Stimulated activated CD8-positive, alpha-beta memory T cell treated with anti-CD3 and anti-CD28 coated beads, Interleukin-4, amount 100 ng/mL, for 1 hour (primary cell): ENCODE results near the gene PKDCC.

Source experiments
- DNase-seq, 2 donors: peaks; one replicate each; pipeline ENCODE4 v3.0.0-alpha.2; 2020; ENCODE audit warnings: low read depth in 2 of 2, low spot score in 1 of 2

PKDCC gene

DNA sequence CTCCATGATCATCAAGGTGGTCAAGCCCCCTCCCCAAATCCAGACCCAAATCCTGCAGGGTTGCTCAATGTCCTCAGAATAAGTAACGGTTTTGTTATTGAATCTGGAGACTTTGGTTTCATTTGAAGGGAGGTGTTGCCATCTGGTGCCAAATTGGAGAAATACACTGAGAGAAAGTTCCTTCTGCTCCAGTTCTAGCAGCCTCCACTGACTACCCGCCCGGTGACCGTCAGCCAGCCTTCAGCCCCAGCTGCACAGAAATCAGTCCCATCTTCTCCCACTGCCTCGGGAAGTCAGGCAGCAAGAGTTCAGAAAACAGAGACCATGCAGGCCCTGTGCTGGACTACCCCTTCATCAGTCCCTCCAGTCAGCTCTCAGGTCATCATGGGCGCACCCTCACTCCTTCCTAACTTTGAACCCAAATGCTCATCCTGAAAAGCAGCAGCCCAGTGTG is 38.7 kb downstream of the PKDCC start:
- DNase-seq = no peak

DNA sequence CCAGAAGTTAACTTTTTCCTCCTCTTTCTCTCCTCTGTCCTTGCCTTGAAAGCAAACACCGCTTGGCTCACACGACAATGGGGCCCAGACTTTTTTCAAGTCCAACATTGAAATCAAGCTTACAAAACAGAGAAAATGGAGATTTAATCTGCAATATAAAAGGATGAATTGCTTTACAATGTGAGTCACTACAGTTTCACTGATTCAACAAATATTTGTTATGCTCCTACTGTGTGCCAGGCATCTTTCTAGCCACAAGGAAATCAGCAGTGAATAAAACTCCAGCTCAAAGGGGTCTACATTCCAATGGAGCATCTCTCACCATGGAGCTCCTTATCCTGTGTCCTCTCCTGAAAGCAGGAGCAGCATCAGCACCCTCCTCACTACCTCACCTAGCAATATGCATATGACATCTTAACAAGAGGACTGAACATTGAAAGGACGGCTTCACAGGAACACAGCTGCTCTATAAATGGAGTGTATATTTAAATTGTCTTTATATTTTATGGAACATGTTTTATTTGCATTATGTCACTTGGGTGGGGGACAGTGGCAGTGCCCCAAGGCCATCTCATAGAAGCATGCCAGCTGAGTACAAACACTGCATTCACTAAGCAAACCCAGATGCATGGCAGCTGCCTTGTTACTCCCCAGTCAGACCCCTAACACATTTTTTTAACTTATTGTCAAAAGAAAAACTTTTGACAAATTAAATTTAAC is 39.5 kb downstream of the PKDCC start:
- no peak for DNase-seq

DNA sequence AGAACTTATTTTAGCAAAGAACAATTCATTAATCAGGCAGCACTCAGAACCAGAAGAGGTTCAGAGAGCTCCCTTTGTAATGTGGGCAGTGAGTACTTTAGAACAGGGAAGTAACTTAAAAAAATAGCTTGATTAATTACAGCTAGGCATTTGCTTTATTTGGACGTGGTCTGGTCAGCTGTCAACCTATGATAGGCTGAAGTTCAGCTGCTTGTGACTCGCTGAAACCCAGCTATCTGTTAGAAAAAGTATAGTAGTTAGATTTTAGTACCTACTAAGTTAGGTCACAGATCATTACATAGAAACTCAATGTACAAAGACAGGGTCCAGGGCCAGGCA is 40.0 kb downstream of the PKDCC start:
- no peak for DNase-seq

DNA sequence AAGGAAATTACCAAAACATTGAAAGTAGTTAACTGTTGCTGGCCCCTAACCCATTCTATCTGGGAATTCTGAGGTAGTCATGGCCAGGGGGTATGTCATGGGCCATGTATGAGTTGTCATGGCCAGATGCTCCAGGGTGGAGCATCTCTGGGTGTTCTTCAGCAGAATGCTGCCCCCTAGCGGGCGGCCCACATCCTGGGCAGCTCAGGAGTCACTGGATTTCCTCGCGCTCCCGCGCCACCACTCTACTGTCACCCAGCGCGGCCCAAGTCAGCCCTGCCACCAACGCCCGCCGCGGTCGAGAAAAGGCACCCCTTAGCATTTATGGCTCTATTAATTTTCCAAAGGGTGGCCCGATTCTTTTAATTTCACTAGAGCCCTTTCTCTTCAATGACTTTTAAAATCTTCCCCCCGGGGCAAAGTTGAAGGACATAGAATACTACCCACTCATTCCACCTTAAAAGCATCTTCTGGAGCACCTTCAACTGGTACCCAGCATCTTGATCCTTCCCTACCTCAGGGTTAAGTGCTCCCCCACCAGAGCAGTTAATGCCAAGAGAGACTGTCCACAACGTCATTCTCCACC is 41.6 kb downstream of the PKDCC start:
- DNase-seq = no peak

DNA sequence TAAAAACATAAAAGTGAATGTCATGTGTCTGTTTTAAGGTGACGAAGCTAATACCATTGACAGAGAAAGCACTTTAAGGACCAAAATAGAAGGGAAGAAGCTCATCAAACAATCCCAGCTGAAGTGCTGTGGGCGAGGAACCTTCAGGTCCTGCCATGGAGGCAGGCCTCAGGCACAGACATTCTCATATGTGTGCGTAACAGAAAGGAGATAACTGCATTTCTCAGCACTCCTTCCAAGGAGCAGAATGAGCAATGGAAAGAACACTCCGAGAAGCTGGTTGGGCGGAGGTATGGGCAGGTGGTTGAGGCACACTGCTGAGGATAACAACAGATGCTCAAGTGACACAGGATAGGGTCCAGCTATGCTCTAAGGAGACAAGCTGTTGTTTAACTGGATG is 42.4 kb downstream of the PKDCC start:
- DNase-seq = no peak

DNA sequence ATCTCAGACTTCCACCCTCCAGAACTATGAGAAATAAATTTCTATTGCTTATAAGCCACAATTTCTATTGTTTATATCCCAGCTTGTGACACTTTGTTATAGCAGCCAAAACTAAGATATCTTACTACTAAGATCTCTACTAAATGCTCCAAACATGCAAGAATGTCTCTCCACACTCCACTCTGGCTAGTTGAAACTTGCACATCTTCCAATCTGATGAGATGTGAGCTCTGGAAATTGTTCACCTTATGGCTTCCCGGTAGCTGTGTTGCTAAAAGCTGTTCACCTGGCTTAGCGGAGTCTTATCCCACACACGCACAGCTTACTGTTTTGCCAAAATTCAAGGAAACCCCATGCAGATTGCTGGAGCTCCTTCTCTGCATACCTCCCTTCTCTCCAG is 43.9 kb downstream of the PKDCC start:
- DNase-seq = no peak

DNA sequence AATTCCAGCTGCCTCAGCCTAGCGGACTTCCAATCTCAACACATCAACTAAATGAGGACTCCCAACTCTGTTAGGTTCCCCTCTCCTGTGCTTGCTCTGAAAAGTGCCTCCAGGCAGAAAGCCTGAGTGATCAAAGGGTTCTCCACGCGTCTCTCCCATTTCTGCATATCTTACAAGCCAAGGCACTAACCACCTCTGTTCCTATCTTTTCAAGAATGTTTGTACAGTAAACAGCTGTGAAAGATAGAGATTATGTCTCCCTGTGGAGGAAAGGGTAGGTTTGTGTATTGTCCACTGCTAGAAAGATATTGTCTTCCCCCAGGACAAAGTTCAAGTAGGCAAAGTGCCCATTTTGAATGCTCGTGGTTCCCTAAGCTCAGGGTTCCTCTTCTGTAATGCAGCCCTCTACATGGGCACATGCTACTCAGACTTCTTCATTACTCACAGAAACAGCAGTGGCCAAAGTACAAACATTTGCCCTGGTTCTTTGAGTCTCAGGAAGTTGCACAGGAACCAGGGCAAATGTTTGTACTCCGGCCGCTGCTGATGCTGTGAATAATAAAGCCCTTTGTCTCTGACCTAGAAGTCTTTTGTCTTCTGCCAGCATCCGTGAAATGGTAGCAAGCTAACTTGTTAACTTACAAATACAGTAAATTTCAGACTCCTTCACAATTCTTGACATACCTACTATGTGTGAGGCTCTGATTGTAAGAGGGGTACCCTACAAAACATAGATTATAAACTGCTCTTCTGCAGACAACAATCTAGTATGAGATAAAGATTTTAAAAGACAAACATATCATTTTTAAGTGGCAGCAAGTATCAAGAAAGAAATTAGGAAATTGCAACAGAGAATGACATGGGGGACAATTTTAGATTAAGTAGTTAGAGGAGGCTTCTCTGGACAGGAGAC is 44.5 kb downstream of the PKDCC start:
- no peak for DNase-seq

DNA sequence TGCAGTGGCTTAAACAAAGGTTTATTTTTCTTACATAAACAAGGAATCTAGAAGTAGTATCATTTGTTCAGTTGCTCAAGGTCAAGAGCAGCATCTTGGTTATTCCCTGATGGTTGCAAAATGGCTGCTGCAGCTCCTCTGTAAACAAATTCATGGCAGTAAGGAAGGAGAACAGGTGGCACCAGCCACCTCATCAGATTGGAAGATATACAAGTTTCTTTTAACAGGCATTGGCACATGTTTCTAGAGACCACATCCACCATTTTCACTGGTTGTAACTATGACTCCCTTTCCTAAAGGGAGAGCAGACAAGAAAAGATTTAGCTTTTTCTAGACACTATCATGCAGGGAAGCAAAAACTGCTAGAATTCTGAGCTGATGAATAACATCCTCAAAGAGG is 46.3 kb downstream of the PKDCC start:
- no peak for DNase-seq

DNA sequence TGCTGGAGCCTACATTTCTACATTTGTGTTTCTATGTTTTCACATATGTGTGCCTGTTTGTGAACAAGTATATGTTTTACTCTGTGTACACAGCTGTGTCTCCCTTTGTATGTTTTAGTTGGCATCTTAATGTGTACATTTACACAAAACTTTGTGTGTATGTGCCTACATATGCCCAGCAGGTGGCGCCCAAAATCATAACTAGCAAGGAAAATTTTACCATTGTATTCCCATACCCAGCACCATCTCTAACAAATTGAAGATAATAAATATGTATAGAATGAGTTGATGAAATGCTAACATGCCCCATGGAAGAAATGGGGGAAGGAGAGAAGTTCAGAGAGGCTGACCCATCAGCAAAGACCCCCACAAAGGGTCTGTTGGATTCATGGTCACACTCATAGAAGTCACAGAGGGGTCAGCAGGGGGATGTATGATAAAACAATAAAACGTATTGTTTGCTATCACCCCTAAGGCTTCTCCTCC is 48.1 kb downstream of the PKDCC start:
- peak in 1 of 2 donors; percentile 55 for DNase-seq

DNA sequence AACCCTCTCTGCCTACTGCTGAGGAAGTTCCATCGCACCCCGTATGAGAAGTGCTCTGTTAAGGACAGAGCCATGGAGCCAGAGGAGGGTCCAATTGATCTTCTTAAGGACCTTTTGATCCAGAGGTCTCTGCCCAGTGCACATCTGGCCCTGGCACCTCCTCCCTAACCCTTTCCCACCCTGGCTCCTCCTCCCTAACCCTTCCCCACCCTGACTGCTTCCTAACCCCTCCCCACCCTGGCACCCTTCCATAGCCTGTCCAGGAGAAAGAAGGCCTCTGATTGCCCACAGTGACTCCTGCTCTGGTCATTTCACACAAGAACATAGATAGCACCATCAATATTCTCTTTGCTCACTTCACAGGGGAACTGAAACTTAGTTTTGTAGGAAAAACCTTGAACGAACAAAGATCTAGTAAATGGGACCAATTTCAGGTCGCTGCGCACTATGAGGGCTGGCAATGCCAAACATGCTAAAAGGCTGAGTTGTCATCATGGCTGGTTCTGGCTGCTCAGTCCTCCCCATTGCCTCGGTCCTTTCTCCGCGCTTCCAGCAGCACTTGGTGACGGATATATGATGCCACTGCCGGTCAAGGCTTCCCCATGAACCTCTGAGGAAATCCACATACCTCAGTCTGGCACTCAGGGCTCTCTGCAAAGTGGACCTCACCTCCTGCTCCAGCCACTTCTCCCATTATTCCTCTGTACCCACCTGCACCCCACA is 49.2 kb downstream of the PKDCC start:
- DNase-seq = no peak

DNA sequence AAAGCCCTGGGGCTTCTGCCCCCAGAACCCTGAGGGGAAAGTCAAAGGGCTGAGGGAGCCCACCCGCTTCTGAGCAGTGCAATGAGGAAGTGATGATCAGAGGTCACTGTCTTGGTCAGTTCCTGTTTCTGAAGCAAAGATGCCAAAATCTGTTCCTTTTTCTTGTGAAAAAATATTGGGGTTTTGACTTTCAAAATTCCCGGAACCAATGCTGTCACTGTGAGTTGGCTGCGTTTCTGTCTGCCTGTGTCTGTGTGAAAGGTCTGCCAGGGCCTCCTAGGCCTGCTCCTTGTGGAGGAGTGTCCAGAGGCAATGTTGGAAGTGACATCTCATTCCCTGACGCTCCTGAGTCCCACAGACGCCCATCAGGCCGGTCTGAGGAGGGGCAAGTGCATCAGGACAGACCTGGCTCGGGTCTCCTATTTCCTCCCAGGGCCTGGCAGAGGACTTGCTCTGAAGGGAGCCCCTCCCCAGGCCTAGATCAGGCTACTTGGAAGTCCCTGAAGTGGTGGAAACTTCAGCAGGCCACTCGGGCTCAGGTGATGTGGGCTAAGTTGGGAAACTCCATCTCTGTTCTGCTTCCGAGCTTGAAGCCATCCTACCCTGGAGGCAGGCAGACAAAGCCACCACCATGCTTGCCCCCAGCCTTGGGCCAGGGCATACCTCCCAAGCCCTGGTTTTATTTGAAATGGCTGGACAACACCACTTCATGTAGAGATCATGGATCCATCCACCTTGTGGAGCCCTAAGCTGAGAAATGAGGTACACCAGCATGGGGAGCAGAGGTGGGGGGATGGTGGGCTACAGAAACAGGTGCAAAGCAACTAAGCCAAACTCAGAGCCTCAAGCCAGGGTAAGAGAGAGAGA is 51.0 kb downstream of the PKDCC start:
- DNase-seq = no peak

DNA sequence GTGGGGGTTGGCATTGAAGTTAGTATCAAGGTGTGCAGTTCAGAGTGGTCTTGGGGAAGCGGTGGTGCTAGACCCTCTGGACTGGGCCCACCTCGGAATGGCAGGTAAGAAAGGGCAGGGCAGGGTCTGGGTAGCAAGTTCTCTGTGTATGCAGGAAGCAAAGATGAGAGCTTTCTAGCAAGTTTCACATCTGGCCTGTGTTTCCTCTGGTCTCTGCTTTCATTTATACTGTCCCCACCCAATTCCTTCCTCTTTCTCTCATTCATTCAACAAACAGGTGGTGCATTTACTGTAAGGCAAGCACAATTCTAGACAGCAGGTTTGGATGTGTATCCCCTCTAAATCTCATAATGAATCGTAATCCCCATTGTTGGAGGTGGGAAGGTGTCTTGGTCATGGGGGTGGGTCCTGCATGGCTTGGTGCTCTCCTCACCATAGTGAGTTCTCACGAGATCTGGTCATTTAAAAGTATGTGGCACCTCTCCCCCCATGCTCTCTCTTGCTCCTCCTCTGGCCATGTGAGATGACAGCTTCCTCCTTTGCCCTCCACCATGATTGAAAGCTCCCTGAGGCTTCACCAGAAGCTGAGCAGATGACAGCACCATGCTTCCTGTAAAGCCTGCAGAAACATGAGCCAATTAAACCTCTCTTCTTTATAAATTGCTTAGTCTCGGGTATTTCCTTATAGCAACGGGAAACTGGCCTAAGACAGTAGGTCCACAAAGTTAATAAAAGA is 51.8 kb downstream of the PKDCC start:
- DNase-seq = no peak

DNA sequence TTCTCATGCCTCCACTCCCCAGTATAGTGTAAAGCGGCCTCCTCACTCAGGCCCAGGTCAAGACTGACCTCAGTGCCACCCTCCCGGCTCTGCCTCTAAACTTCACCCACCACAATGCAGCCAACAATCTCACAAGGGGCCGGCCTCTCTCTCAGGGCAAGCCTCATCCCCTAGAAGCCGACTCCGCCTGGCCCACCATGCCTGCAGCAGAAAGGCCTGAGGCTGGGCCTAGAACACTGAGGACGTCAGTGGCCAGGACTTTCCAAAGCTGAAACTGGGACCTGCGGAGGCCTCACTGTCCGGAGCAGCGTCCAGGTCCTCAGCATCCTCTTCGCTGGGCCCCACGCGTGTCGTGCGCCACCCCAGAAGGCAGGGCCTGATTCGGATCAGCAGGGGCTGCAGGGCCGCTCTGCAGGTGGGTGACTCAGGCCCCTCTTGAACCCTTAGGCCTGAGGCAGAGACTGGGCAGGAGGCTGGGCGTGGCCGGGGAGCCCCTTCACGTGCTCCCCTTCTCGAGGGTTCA is 52.9 kb downstream of the PKDCC start:
- DNase-seq = no peak

DNA sequence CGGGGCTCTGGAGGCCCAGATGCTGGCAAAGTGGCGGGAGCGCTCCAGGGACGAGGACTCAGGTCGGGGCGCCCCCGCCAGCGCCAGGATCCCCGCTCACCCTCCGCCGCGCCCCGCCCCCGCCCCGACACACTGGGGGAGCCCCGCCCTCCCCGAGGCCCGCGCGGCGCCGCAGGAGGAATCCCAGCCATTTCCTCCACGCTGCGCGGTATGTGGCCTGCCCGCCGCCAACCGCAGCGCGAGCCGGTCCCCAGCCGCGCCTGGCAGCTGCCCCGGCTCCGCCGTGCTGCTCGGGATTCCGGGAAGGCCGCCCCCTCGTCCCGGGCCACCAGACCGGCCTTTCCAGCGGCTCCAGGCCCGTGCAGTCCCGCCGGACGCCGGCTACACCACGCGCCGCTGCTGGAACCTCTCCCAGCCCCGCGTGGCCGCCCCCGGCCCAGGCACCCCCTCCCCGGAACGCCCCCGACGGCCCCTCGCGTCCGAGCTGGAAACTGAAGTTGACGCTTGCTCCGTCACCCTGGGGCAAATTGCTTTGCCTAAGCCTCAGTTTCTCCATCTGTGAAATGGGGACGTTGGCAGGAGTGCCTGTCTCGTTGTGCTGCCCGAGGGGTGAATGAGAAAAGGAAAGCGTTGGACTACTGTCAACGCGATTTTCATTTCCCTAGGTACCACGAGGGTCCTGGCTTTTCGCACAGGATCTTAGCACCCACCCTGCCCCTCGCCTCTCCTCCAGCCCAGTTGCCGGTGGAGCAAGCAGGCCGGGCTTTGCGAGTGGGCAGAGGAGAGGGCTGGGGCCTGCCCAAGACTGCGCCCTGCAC is 53.6 kb downstream of the PKDCC start:
- DNase-seq = no peak

DNA sequence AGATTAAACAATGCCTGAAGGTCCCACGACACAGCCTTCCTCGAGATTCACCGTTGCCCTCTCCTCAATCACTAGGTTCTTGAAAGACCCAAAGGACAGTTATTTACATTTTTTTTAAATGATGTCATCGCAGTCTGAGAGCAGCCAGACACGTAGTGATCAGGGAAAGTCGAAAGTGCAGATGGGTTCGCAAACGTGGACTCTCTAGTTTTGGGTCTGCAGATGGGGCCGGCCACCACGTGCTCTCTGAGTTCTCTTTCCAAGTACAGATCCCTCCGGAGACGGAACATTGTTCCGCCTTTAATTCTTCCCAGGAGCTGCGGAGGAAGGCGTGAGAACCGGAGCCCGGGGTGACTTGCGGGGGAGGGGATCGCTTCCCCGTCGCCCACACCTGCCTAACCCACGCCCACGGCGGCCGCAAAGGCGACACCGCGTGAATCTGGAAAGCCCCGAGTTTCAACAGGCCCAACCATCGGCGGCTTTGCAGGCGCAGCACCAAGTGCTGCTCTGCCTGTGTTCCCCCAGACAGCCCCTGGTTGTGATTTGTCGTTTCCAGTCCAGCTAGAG is 54.3 kb downstream of the PKDCC start:
- peak; percentile 87 to 88 for DNase-seq

DNA sequence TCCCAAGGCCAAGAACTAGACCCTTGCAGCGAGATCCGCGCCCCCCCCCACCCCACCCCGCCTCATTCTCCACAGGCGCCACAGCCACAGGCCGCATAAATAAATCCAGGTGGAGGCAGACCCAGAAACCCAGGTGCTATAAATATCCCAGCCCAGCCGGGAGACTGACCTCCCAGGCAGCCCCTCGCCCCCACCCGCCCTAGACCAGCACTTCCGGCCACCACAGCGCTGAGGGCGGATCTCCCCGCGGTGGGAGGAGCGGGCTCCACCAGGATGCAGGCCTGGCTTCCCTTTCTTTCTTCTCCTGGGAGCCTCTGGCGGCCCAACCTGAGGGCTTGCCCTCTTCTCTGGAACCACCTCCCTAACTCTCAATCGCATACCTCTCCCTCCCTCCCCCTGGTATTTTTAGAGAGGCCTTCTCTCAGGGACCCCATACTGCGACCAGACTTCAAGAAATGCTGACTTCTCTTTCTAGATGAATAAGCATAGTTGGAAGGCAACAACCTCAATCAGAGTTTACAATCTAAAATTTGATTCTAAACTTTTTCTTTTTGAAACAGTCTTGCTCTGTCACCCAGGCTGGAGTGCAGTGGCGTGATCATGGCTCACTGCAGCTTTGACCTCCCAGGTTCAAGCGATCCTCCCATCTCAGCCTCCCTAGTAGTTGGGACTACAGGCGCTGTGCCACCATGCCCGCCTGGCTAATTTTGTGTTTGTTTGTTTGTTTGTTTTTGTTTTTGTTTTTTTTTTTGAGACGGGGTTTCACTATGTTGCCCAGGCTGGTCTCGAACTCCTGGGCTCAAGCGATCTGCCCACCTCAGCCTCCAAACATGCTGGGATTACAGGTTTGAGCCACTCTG is 55.0 kb downstream of the PKDCC start:
- DNase-seq = no peak

DNA sequence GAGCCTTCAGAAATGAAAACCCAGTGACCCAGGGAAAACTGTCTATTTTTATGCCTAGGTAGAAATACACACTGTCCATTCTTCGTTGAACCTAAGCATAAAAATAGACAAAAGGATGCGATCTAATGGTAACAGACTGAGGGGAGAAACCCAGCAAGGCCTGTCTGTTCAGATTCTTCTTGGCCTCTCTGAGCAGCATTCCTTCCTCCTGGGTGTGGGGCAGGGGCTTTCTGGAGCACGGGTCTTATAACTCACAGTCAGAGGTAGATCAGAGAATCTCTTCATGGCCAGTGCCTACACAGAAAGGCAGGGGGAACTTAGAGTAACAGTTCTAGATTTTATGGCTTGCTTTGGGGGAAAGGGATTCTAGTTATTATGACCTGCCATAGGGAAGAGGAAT is 56.0 kb downstream of the PKDCC start:
- DNase-seq = no peak
